Osteocyte (in vitro differentiated cells): ENCODE data around the gene ZNHIT2. TPM values are rescaled to one million over a fixed set of nuclear protein-coding genes. Genes with fewer than 3 reads are reported as not detected.

Source experiments
- DNase-seq: peaks from one replicate; pipeline ENCODE4 v3.0.0; 2021; ENCODE audit warnings: mixed read lengths; ENCODE audit not compliant: unreplicated experiment; ENCODE audit errors: extremely low spot score
- H3K27ac Mint-ChIP-seq: one replicate; pipeline ENCODE4 v1.8.0; 2021; ENCODE audit warnings: mild to moderate bottlenecking, mixed read lengths; ENCODE audit not compliant: unreplicated experiment
- H3K27me3 Mint-ChIP-seq: one replicate; pipeline ENCODE4 v1.8.0; 2021; ENCODE audit warnings: mixed read lengths; ENCODE audit not compliant: unreplicated experiment
- H3K36me3 Mint-ChIP-seq: one replicate; pipeline ENCODE4 v1.8.0; 2021; ENCODE audit warnings: mixed read lengths; ENCODE audit not compliant: unreplicated experiment
- H3K4me1 Mint-ChIP-seq: one replicate; pipeline ENCODE4 v1.8.0; 2021; ENCODE audit warnings: mixed read lengths; ENCODE audit not compliant: unreplicated experiment
- H3K4me3 Mint-ChIP-seq: one replicate; pipeline ENCODE4 v1.8.0; 2021; ENCODE audit warnings: mild to moderate bottlenecking, moderate library complexity, mixed read lengths; ENCODE audit not compliant: unreplicated experiment
- H3K9me3 Mint-ChIP-seq: one replicate; pipeline ENCODE4 v1.8.0; 2021; ENCODE audit warnings: mixed read lengths; ENCODE audit not compliant: unreplicated experiment
- CTCF ChIP-seq: fragments of 200-600 bp; sonication (generic); IDR thresholded peaks from 2 replicates; pipeline ENCODE4 v1.5.0; 2021; ENCODE audit warnings: antibody characterized with exemption, mild to moderate bottlenecking, moderate library complexity
- total RNA-seq: library from RNA; stranded (reverse); gene quantifications from 2 replicates; pipeline ENCODE4 v1.2.1, GENCODE V29; 2021

ZNHIT2 gene
- total RNA-seq, 1 donor from 2014 or later = 9.0 TPM

- Mint-ChIP-seq H3K4me1 (peaks cover 13% of the 10 kb centered on the region), H3K9me3 (no peaks in the 10 kb centered on the region), H3K36me3 (peaks cover 12% of the 10 kb centered on the region), H3K4me3 (no peak overlapping the region), H3K27me3 (no peaks in the 10 kb centered on the region), H3K27ac (no peak overlapping the region)
- DNase-seq = peak; percentile 82
- no peak for TF ChIP-seq CTCF
Measured at GRCh38 chr11:65129649-65130441, 12.3 kb upstream of the ZNHIT2 start.

GRCh38 chr11:65128182-65129145 is 11.0 kb upstream of the ZNHIT2 start:
- H3K4me1 Mint-ChIP-seq = peaks cover 15% of the 10 kb centered on the region
- no peaks in the 10 kb centered on the region for H3K9me3 Mint-ChIP-seq
- no peak overlapping the region for H3K27ac Mint-ChIP-seq
- peaks cover 15% of the 10 kb centered on the region for H3K36me3 Mint-ChIP-seq
- no peak for DNase-seq
- H3K27me3 Mint-ChIP-seq = no peaks in the 10 kb centered on the region
- no peak for TF ChIP-seq CTCF
- no peak overlapping the region for H3K4me3 Mint-ChIP-seq

- Mint-ChIP-seq H3K9me3 (no peaks in the 10 kb centered on the region), H3K27me3 (no peaks in the 10 kb centered on the region), H3K27ac (no peak overlapping the region), H3K36me3 (peaks cover 15% of the 10 kb centered on the region), H3K4me3 (no peak overlapping the region), H3K4me1 (peaks cover 12% of the 10 kb centered on the region)
- DNase-seq = no peak
- TF ChIP-seq CTCF = no peak
Measured at GRCh38 chr11:65127473-65128181, 10.1 kb upstream of the ZNHIT2 start.

- no peak overlapping the region for H3K27ac Mint-ChIP-seq
- H3K9me3 Mint-ChIP-seq = no peaks in the 10 kb centered on the region
- no peaks in the 10 kb centered on the region for H3K27me3 Mint-ChIP-seq
- peaks cover 16% of the 10 kb centered on the region for H3K36me3 Mint-ChIP-seq
- no peak overlapping the region for H3K4me3 Mint-ChIP-seq
- no peak for DNase-seq
- peaks cover 17% of the 10 kb centered on the region for H3K4me1 Mint-ChIP-seq
- TF ChIP-seq CTCF = no peak
Measured at GRCh38 chr11:65126624-65127274, 9.2 kb upstream of the ZNHIT2 start.
